CD4-positive, alpha-beta T cell (primary cell): ENCODE data around the gene HAGHL. TPM values are rescaled to one million over a fixed set of nuclear protein-coding genes. Genes with fewer than 3 reads are reported as not detected.

Source experiments
- ATAC-seq: fragments of 200-7000 bp; cut with Tn5 transposase; one replicate; pipeline ENCODE4 v1.10.0; 2022; ENCODE audit warnings: mild to moderate bottlenecking; ENCODE audit not compliant: poor library complexity
- CTCF ChIA-PET: fragments of 350-600 bp; sonication (Branson Sonifier 250); formaldehyde crosslinking; loops from one replicate; lab custom pipeline; 2021; ENCODE audit warnings: antibody characterized with exemption, inconsistent platforms; lab: Charles Lee
- POLR2A ChIA-PET: fragments of 350-600 bp; sonication (Branson Sonifier 250); formaldehyde crosslinking; loops from one replicate; lab custom pipeline; 2021; ENCODE audit warnings: antibody characterized with exemption, inconsistent platforms; lab: Charles Lee
- DNase-seq, 14 experiments: peaks; one replicate each; pipeline ENCODE4 v3.0.0-alpha.2; 2013 to 2020; ENCODE audit warnings: mixed read lengths in 2 of 14
- H3K27ac ChIP-seq, 2 donors: one replicate each; pipeline versions ENCODE4 v1.5.1 to v1.7.0; 2013; ENCODE audit warnings: low read length in 2 of 2, low read depth in 1 of 2, mild to moderate bottlenecking in 1 of 2
- H3K27me3 ChIP-seq, 2 experiments: 1 replicate in 1 of 2; 2 replicates in 1 of 2; pipeline versions ENCODE4 v1.6.1 to v1.7.0; 2013; ENCODE audit warnings: low read length in 2 of 2, control low read depth in 1 of 2, mild to moderate bottlenecking in 1 of 2, moderate library complexity in 1 of 2; ENCODE audit not compliant: insufficient read depth in 2 of 2, control insufficient read depth in 1 of 2
- H3K36me3 ChIP-seq: one replicate; pipeline ENCODE4 v1.6.1; 2013; ENCODE audit warnings: low read length, control low read depth; ENCODE audit not compliant: insufficient read depth
- H3K4me1 ChIP-seq: one replicate; pipeline ENCODE4 v1.6.1; 2013; ENCODE audit warnings: low read length, control low read depth; ENCODE audit not compliant: insufficient read depth
- H3K4me3 ChIP-seq: one replicate; pipeline ENCODE4 v1.5.1; 2013; ENCODE audit warnings: mild to moderate bottlenecking, low read length, moderate library complexity
- H3K9me3 ChIP-seq, 2 experiments: 1 replicate in 1 of 2; 2 replicates in 1 of 2; pipeline versions ENCODE4 v1.6.1 to v1.7.0; 2013; ENCODE audit warnings: low read length in 2 of 2, mild to moderate bottlenecking in 2 of 2, control low read depth in 1 of 2, moderate library complexity in 1 of 2; ENCODE audit not compliant: control insufficient read depth in 1 of 2, insufficient read depth in 1 of 2
- H3K27ac Mint-ChIP-seq: one replicate; pipeline ENCODE4 v1.8.0; 2020; ENCODE audit warnings: mixed read lengths
- H3K27me3 Mint-ChIP-seq: one replicate; pipeline ENCODE4 v1.8.0; 2021; ENCODE audit warnings: mixed read lengths
- H3K36me3 Mint-ChIP-seq: one replicate; pipeline ENCODE4 v1.8.0; 2021; ENCODE audit warnings: low read depth, mixed read lengths
- H3K4me1 Mint-ChIP-seq: one replicate; pipeline ENCODE4 v1.8.0; 2021; ENCODE audit warnings: low read depth, mixed read lengths
- H3K4me3 Mint-ChIP-seq: one replicate; pipeline ENCODE4 v1.8.0; 2020; ENCODE audit warnings: mild to moderate bottlenecking, mixed read lengths
- H3K9me3 Mint-ChIP-seq: one replicate; pipeline ENCODE4 v1.8.0; 2020; ENCODE audit warnings: mixed read lengths
- intact Hi-C, 2 experiments: fragments of 100-400 bp; cut with DNase I in 1 of 2; cut with micrococcal nuclease in 1 of 2; formaldehyde crosslinking; loops; one replicate each; pipeline versions ENCODE4 v1.15.1 to v1.9.0; 2023 to 2025; cut with DNase I, micrococcal nuclease
- total RNA-seq, 174 experiments: library from RNA in 2 of 174; stranded (reverse) in 2 of 174; gene quantifications; one replicate each; pipeline ENCODE4 v1.2.3 and lab custom pipeline; 2021 to 2026
- TF ChIP-seq, protein P1 (sequence below): fragments of 200-600 bp; IDR thresholded peaks from one replicate; pipeline ENCODE4 v1.8.0; 2022; ENCODE audit warnings: antibody characterized with exemption, mild to moderate bottlenecking

HAGHL gene
- total RNA-seq, 2 experiments from 2014 or later = 7.1 to 9.2 TPM

DNA sequence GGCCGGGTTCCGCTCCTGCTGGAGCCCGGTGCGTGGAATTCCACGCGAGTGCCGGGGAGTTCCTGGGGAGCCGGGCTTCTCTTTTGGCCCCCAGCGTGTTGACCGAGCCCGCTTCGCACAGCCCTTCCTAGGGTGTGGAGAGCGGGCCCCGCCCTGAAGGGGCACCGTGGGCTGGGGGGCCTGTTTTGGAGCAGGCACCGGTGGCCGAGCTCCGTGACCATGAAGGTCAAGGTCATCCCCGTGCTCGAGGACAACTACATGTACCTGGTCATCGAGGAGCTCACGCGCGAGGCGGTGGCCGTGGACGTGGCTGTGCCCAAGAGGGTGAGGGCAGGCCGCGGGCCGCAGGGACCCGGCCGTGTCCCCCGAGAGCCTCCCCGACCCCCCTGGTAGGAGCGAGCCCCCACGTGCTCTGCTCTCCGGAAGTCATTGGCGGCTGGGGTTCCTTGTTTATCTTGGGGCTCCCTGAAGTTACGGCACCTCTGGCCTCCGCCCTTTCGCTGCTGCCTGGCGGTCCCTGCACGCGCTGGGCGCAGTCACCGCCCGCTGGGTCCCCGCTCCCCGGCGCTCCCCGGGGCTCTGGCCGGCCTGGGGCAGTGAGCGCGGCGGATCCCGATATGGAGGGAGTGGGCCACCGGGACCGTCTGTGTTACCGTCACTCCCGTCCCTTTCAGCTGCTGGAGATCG is 528 bp downstream of the HAGHL start:
- Mint-ChIP-seq H3K27ac (no peak overlapping the region), H3K27me3 (no peaks in the 10 kb centered on the region), H3K9me3 (no peaks in the 10 kb centered on the region), H3K4me1 (no peaks in the 10 kb centered on the region), H3K4me3 (no peak overlapping the region), H3K36me3 (no peaks in the 10 kb centered on the region)
- H3K27ac ChIP-seq = no peak overlapping the region
- ATAC-seq (peak; percentile 19), DNase-seq (peak in 5 of 14 experiments; percentile 30 to 59 (median 46))
- intact Hi-C loops = no loop called here
- peak overlapping the region; percentile 68 for H3K4me3 ChIP-seq
- TF ChIP-seq, protein P1, sequence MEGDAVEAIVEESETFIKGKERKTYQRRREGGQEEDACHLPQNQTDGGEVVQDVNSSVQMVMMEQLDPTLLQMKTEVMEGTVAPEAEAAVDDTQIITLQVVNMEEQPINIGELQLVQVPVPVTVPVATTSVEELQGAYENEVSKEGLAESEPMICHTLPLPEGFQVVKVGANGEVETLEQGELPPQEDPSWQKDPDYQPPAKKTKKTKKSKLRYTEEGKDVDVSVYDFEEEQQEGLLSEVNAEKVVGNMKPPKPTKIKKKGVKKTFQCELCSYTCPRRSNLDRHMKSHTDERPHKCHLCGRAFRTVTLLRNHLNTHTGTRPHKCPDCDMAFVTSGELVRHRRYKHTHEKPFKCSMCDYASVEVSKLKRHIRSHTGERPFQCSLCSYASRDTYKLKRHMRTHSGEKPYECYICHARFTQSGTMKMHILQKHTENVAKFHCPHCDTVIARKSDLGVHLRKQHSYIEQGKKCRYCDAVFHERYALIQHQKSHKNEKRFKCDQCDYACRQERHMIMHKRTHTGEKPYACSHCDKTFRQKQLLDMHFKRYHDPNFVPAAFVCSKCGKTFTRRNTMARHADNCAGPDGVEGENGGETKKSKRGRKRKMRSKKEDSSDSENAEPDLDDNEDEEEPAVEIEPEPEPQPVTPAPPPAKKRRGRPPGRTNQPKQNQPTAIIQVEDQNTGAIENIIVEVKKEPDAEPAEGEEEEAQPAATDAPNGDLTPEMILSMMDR = no peak
- no peaks in the 10 kb centered on the region for H3K27me3 ChIP-seq
- peaks cover 31% of the 10 kb centered on the region for H3K4me1 ChIP-seq
- H3K36me3 ChIP-seq = peaks cover 3% of the 10 kb centered on the region
- no peaks in the 10 kb centered on the region for H3K9me3 ChIP-seq
- CTCF ChIA-PET = no interaction called here
- POLR2A ChIA-PET = interaction anchor here (0.8 to 5.0 kb wide), 7 partner anchors 9 to 91 kb away, joined by 3 to 30 read pairs (median 5); partner anchors contain the start of genes CHTF18, METRN, METTL26 and RPUSD1

DNA sequence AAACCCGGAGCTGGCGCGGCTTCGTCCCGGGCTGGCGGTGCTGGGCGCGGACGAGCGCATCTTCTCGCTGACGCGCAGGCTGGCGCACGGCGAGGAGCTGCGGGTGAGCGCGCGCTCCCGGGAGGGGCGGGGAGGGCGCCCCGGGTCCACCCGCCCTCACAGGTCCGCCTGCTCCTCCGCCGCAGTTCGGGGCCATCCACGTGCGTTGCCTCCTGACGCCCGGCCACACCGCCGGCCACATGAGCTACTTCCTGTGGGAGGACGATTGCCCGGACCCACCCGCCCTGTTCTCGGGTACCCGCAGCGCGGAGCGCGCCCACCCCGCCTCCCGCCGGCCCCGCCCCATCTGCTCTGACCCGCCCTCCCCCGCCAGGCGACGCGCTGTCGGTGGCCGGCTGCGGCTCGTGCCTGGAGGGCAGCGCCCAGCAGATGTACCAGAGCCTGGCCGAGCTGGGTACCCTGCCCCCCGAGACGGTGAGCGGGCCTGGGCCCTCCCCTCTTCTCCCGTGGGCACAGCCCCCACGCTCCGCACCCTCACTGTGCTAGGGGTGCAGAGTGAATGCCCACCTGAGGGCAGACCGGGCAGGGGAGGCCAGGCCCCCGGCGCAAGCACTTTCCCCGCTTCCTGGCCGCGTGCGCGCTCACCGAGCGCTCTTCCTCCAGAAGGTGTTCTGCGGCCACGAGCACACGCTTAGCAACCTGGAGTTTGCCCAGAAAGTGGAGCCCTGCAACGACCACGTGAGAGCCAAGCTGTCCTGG is 1.4 kb downstream of the HAGHL start:
- Mint-ChIP-seq H3K27ac (no peak overlapping the region), H3K9me3 (no peaks in the 10 kb centered on the region), H3K4me3 (peak overlapping the region; percentile 38), H3K27me3 (no peaks in the 10 kb centered on the region), H3K36me3 (peaks cover 6% of the 10 kb centered on the region), H3K4me1 (no peaks in the 10 kb centered on the region)
- DNase-seq (peak in 12 of 14 experiments; percentile 42 to 92 (median 56)), ATAC-seq (peak; percentile 74)
- H3K4me3 ChIP-seq = peak overlapping the region; percentile 41
- H3K36me3 ChIP-seq = peaks cover 4% of the 10 kb centered on the region
- H3K4me1 ChIP-seq = peaks cover 26% of the 10 kb centered on the region
- no peak overlapping the region for H3K27ac ChIP-seq
- intact Hi-C loops = loop anchor here in 1 of 2 experiments (2.0 kb wide), 1 partner anchor 14 kb away; the partner anchor contains the start of gene METRN
- no peaks in the 10 kb centered on the region for H3K27me3 ChIP-seq
- CTCF ChIA-PET = interaction anchor here (0.9 kb wide), 1 partner anchor 13 kb away, joined by 3 read pairs; the partner anchor contains the start of gene CIAO3
- H3K9me3 ChIP-seq = no peaks in the 10 kb centered on the region
- TF ChIP-seq, protein P1 = no peak
- POLR2A ChIA-PET = interaction anchor here (0.6 to 5.0 kb wide), 10 partner anchors 8 to 200 kb away, joined by 3 to 30 read pairs (median 4); partner anchors contain the start of genes CAPN15, CHTF18, CIAO3 and METRN
